RWPE1 (cell line): ENCODE measurements around the gene MAP4K3.
A peak's percentile ranks its signal among the peaks of the same experiment; 100 is the strongest.

Source experiments
- CTCF ChIA-PET: fragments of 350-600 bp; sonication (Branson Sonifier 250); formaldehyde crosslinking; extraction: SDS; loops from one replicate; lab custom pipeline; 2021; lab: Yijun Ruan, JAX
- POLR2A ChIA-PET: fragments of 400-600 bp; formaldehyde crosslinking; extraction: SDS; loops from one replicate; lab custom pipeline; 2020; ENCODE audit warnings: antibody characterized with exemption; ENCODE audit not compliant: low non-redundant PET; lab: Yijun Ruan, JAX
- DNase-seq: peaks from one replicate; pipeline ENCODE4 v3.0.0; 2012; ENCODE audit warnings: low spot score
- H3K27ac ChIP-seq: fragments of 450-650 bp; 2 replicates; pipeline ENCODE4 v1.5.1; 2017
- TF ChIP-seq, protein P1 (sequence below): fragments of 450-650 bp; conservative IDR thresholded peaks from 2 replicates; pipeline ENCODE4 v1.5.1; 2017; ENCODE audit warnings: low read depth, mild to moderate bottlenecking

Gene MAP4K3

DNA sequence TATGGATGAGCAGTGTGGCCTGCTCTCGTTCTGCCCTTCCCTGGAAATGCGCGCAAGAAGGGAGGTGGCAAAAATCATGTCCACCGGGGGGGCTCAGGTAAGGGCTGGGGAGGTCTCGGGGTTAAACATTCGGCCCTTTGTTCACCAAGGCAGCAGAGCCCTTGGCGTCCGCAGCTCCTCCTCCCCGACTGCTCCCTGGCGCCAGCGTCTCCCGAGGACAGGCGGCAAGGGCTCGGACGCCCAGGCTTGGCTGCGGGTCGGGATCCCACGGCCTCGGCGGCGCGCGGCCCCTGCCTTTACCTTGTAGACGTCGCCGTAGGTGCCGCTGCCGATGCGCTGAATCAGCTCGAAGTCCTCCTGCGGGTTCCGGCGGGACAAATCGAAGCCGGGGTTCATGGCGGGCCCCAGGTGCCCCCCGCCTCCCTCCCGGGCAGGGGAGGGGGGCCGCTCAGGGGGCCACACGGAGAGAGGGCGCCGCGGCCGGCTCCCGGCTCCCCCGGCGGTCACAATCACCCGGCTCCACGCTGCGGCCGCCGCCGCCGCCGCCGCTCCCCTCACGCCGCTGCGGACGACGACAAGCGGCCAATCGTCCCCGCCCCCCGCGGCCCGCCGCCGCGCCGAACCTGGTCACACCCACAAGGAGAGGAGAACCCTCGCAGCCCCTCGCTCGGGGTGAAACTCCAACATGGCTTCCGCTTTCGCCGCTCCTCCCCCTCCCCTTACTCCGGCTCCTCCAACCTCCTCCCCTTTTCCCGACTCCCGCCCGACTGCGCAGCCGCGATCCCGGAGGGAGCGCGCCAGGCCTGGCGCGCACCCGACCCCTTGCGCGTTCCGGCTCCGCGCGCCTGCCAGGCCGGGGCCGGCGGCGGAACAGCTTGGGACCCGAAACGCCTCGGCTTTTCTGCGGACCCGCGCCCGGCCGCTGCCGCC lies at the start of gene MAP4K3:
MAP4K3 (minus strand) TSS at position 694 of the 930 bp plus-strand sequence; CDS start at position 396, 298 bp downstream.
- ChIA-PET CTCF (interaction anchor here (0.6 to 0.7 kb wide), 3 partner anchors 59 to 1330 kb away, joined by 4 read pairs; no protein-coding TSS in a partner anchor), POLR2A (interaction anchor here (0.6 to 0.7 kb wide), 2 partner anchors 23 to 33 kb away, joined by 3 read pairs; no protein-coding TSS in a partner anchor)
- DNase-seq: peak; percentile 98
- H3K27ac ChIP-seq: peak within 1 kb of the TSS; percentile 88
- TF ChIP-seq, protein P1, sequence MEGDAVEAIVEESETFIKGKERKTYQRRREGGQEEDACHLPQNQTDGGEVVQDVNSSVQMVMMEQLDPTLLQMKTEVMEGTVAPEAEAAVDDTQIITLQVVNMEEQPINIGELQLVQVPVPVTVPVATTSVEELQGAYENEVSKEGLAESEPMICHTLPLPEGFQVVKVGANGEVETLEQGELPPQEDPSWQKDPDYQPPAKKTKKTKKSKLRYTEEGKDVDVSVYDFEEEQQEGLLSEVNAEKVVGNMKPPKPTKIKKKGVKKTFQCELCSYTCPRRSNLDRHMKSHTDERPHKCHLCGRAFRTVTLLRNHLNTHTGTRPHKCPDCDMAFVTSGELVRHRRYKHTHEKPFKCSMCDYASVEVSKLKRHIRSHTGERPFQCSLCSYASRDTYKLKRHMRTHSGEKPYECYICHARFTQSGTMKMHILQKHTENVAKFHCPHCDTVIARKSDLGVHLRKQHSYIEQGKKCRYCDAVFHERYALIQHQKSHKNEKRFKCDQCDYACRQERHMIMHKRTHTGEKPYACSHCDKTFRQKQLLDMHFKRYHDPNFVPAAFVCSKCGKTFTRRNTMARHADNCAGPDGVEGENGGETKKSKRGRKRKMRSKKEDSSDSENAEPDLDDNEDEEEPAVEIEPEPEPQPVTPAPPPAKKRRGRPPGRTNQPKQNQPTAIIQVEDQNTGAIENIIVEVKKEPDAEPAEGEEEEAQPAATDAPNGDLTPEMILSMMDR: no peak

DNA sequence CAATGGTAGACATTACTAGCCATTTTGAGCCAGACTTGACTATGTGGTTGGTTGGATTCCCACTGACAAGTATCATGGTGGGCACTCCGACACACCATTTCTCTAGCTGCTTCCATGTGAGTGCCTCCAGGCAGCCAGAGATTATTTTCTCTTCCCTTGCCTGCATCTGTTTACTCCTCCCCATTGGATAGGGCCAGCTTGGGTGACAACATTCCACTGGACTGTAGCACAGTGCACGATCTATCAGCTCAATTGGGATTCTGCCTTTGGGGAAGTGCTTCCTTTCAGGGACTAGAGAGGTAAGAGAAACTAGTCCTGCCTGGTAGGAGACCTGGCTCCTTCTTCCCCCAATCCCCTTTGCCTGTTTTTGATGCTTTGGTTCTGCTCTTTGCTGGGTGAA lies 49.0 kb upstream of the MAP4K3 start:
- POLR2A ChIA-PET: no interaction called here
- CTCF ChIA-PET: no interaction called here
- H3K27ac ChIP-seq: no peak overlapping the region

DNA sequence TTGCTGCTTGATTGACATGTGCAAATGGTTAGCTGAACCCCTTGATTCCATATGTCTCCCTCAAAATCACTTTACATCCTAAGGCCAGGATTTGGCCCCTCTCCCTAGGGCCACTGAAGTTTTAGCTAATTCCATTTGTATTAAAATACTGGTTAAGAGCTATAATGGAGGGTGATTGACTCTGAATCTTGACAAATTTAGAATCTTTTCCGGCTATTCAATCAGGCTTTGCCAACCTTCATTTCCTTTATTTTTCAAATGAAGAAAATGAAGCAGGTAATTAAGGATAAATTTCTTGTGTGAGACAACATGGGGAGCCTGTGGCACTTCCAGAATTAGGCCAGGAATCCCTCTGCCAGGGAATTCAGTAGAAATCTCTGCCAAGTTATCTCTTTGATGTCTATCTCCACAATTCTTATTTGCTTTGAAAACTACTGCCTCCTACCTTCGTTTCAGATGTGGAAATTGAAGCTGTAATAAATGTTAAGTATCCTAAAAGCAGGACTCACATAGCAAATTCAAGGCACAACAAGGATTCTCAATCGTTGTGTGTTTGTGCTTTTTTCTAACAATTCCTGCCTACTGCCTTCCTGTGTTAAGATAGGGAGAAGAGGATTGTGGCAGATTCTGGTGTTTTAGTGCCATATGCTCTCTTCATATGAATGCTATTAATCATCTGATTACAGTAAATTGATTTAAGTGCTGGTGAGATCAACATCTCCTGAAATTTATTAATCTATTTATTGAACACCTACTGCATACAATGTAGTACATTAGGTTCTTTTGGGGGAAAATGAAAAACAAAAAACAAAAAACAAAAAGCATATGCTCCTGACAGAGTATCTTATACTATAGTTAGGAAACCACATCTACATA lies 47.8 kb upstream of the MAP4K3 start:
- CTCF ChIA-PET: no interaction called here

More for the DNA sequence above, 49.0 kb upstream of the MAP4K3 start:
- TF ChIP-seq, protein P1: no peak
- DNase-seq: no peak

DNA sequence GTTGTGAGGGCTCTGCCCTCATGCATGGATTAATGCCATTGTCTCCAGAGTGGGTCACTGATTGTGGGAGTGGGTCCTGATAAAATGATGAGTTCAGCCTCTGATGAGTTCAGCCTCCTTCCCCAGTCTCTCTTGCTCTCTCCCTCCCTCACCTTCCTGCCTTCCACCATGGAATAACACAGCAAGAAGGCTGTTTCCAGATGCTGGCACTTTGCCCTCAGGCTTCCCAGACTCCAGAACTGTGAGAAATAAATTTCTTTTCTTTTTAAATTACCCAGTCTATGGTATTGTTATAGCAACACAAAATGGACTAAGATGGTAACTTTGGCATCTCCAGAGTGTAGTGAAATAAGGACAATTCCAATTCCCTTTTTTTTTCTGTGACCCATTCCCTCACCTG lies 47.1 kb upstream of the MAP4K3 start:
- H3K27ac ChIP-seq: no peak overlapping the region
- POLR2A ChIA-PET: no interaction called here
- CTCF ChIA-PET: no interaction called here
- no peak for DNase-seq
- TF ChIP-seq, protein P1: no peak

More for the DNA sequence above, 47.8 kb upstream of the MAP4K3 start:
- H3K27ac ChIP-seq: no peak overlapping the region
- TF ChIP-seq, protein P1: no peak
- DNase-seq: no peak
- POLR2A ChIA-PET: no interaction called here

DNA sequence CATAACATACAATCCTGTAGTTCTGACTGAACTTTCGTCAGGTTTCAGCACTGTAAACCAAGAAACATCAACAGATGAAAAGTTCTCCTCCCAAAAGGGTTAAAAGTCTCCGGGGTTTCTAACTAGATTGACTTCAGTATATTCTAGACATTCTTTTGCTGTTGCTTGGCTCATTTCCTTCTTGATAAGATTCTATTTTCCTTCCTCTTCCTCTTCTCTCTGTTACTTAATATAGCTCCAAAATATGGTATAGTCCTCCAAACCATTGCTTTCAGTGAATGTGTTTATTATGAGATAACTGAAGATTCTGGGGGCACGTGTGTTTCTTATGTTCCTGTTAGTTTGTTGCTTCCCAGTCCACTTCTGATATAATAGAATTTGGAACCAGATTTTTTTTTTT lies 46.4 kb upstream of the MAP4K3 start:
- POLR2A ChIA-PET: no interaction called here
- CTCF ChIA-PET: interaction anchor here (0.5 to 0.6 kb wide), 2 partner anchors 52 to 247 kb away, joined by 3 to 4 read pairs; no protein-coding TSS in a partner anchor
- TF ChIP-seq, protein P1: no peak
- H3K27ac ChIP-seq: no peak overlapping the region
- no peak for DNase-seq

DNA sequence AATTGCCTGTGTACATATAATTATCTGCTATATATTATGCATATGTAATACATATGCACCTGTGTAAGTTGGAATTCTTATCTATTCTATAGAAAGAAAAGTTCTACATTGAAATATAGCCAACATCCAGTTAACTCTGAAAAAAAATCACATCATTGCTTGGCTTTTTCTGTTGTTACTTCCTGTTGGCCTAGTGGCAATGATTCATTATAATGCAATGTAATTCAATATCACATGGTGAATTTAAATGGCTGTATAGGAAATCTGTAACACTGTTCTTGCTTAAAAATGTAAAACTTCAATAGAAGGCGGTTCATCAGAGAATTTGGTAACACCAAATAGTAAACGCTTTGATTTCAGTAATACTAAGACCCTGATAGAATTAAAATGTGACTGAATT lies 44.5 kb upstream of the MAP4K3 start:
- peak; percentile 67 for DNase-seq
- CTCF ChIA-PET: no interaction called here
- POLR2A ChIA-PET: no interaction called here
- TF ChIP-seq, protein P1: no peak
- no peak overlapping the region for H3K27ac ChIP-seq
